Activated CD8-positive, alpha-beta memory T cell treated with anti-CD3 and anti-CD28 coated beads for 1 hour (primary cell): Measurements from ENCODE around the gene SLC27A1.
"Not testable (repeated sequence)": the region's sequence is repeated elsewhere in the genome, so short reads cannot be mapped to it uniquely, and the experiment has no call there.

Experiments
- DNase-seq, 2 donors: peaks; one replicate each; pipeline ENCODE4 v3.0.0-alpha.2; 2020; ENCODE audit warnings: low read depth in 1 of 2; ENCODE audit errors: extremely low read depth in 1 of 2

SLC27A1 gene

GRCh38 chr19:17508558-17508933 is 38.2 kb downstream of the SLC27A1 start:
- not testable (repeated sequence) for DNase-seq

- no peak for DNase-seq
Observed at GRCh38 chr19:17510220-17510993, 40.1 kb downstream of the SLC27A1 start.

GRCh38 chr19:17511724-17512573 is 41.6 kb downstream of the SLC27A1 start:
- peak; percentile 76 to 79 for DNase-seq

- DNase-seq = no peak
Observed at GRCh38 chr19:17512574-17512939, 42.2 kb downstream of the SLC27A1 start.

- DNase-seq = no peak
Observed at GRCh38 chr19:17515408-17516149, 45.3 kb downstream of the SLC27A1 start.

- DNase-seq = no peak
Observed at GRCh38 chr19:17517898-17518297, 47.6 kb downstream of the SLC27A1 start.

- not testable (repeated sequence) for DNase-seq
Observed at GRCh38 chr19:17518654-17519053, 48.3 kb downstream of the SLC27A1 start.

- no peak for DNase-seq
Observed at GRCh38 chr19:17519967-17520366, 49.6 kb downstream of the SLC27A1 start.

- DNase-seq = no peak
Observed at GRCh38 chr19:17520865-17521264, 50.5 kb downstream of the SLC27A1 start.

- DNase-seq = peak in 1 of 2 donors; percentile 15
Observed at GRCh38 chr19:17522988-17523872, 52.9 kb downstream of the SLC27A1 start.

- DNase-seq = no peak
Observed at GRCh38 chr19:17524651-17525050, 54.3 kb downstream of the SLC27A1 start.

GRCh38 chr19:17525141-17525540 is 54.8 kb downstream of the SLC27A1 start:
- no peak for DNase-seq

GRCh38 chr19:17526922-17527321 is 56.6 kb downstream of the SLC27A1 start:
- DNase-seq = no peak

- DNase-seq = no peak
Observed at GRCh38 chr19:17527326-17527725, 57.0 kb downstream of the SLC27A1 start.

GRCh38 chr19:17528610-17529009 is 58.3 kb downstream of the SLC27A1 start:
- DNase-seq = no peak

- no peak for DNase-seq
Observed at GRCh38 chr19:17529239-17530158, 59.2 kb downstream of the SLC27A1 start.

GRCh38 chr19:17530586-17530985 is 60.3 kb downstream of the SLC27A1 start:
- no peak for DNase-seq

- no peak for DNase-seq
Observed at GRCh38 chr19:17532116-17532515, 61.8 kb downstream of the SLC27A1 start.

- no peak for DNase-seq
Observed at GRCh38 chr19:17532557-17532956, 62.2 kb downstream of the SLC27A1 start.
